Activated T-cell treated with anti-CD3 and anti-CD28 coated beads for 4 hours (primary cell): ENCODE measurements around the gene TMEM40.

Experiments used
- DNase-seq: peaks from one replicate; pipeline ENCODE4 v3.0.0-alpha.2; 2020

The TMEM40 gene

DNA sequence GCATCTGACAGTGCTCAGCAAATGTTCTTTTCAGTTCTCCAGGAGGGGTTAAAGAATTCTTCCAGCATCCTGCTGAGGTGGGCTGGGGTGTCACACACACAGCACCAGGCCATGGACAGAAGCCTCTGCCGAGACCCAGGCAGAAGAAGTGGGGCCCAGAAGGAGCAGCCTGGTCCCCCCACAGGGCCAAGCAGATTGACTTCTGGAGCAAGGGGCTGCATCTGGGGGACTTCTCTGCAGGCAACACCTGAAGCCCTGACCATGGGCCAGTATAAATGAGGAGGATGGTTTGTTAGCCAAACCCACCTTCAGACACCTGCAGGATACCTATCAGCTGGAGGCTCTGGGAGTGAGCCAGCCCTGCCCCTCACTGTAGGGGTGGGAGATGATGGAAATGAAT, 16.2 kb upstream of the TMEM40 start:
- DNase-seq: no peak

DNA sequence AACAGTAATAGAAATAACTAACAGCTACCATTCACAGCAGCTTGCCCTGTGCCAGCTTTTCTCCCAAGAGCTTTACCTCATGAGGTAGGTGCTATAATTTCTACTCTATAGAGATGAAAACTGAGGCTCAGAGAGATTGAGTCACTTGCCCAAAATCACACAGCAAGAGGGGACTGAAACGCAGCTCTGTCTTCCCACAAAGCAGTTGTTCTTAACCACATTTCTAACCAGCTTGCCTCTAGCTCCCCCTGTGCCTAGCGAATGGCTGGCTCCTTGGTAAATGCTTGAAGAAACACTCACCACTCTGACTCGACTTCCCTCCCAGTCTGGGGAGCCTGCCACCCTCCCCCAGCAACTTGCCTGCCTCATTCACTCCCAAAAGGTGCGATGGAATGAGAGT, 15.6 kb upstream of the TMEM40 start:
- no peak for DNase-seq

DNA sequence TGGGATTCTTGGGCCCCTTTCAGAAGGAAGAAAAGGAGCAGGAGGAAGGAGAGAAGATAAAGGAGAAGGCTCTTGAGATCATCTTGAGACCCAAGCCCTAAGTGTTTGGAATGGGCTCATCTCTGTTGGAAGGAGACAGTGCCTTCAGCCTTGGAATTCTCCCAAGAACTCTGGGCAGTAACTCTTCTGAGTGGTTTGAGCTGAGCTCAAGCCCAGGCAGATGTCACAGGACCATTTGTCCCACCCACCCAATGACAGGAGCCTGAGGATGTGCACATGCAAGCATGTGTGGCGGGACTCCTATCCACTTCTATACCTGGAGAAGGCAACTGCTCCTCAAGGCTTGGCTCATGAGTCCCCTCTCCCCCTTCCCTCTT, 14.6 kb upstream of the TMEM40 start:
- no peak for DNase-seq

DNA sequence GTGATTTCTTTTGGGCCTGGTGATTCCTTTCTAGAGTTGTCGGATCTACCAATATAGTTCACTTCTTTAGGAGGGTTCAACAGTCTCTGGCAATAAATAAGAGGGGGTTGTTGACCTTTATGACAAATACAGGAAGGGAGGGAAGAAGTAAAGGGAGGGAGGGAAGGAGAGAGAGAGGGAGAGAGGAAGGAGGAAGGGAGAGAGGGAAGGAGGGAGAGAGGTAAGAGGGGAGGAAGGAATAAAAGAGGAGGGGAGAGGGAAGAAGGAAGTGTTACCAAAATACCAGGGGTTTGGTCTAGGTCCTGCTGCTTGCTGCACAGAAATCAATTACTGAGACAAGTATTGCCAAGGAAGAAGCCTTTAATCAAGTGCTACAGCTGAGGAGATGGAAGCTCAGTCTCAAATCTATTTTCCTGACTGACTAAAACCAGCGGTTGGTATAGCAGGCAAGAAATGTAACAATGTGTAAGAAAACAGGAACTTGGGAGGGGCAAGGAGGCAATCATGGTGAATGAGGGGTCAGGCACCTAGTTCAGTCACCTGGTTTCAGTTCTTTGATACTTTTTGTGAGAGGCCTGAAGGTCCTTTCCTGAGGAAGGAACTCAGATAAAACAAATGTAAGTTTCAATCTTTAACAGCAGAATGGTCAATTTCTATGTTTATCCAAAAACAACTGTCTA, 14.1 kb upstream of the TMEM40 start:
- no peak for DNase-seq

DNA sequence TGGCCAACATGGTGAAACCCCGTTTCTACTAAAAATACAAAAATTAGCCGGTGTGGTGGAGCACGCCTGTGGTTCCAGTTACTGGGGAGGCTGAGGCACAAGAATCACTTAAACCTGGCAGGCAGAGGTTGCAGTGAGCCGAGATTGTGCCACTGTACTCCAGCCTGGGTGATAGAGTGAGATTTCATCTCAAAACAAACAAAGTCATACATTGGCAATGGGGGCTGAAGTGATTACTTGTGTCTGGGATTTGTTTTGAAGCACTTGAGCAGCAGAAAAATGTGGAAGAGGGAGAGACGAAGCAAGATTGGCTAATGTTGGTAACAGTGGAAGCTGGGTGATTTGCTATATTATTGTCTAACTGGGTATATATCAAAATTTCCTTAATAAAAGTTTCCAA, 13.4 kb upstream of the TMEM40 start:
- no peak for DNase-seq

DNA sequence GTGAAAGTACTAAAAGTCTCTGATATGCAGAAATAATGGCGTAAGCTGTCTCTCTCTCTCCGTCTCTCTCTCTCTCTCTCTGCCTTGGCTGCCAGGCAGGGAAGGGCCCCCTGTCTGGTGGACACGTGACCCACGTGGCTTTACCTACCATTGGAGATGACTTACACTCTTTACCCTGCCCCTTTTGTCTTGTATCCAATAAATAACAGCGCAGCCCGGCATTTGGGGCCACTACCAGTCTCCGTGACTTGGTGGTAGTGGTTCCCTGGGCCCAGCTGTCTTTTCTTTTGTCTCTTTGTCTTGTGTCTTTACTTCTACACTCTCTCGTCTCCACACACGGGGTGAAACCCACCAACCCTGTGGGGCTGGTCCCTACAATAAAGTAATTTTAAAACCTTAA, 12.2 kb upstream of the TMEM40 start:
- DNase-seq: no peak

DNA sequence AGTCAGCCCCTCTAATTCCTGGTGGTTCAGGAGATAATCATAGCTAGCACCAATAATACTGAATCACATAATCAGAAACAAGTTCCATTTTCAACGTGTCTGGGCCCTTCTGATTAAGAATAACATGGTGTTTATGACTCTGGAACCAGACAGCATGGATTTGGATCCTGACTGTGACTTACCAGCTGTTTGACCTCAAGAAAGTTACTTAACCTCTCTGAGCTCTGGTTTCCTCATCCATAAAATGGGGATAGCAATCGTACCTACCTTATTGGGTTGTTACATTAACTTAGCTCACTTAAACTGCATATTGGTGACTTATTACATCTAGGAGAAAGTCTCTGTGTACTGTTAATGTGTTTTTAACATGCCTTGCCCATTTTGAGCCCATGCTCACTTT, 10.7 kb upstream of the TMEM40 start:
- DNase-seq: no peak

DNA sequence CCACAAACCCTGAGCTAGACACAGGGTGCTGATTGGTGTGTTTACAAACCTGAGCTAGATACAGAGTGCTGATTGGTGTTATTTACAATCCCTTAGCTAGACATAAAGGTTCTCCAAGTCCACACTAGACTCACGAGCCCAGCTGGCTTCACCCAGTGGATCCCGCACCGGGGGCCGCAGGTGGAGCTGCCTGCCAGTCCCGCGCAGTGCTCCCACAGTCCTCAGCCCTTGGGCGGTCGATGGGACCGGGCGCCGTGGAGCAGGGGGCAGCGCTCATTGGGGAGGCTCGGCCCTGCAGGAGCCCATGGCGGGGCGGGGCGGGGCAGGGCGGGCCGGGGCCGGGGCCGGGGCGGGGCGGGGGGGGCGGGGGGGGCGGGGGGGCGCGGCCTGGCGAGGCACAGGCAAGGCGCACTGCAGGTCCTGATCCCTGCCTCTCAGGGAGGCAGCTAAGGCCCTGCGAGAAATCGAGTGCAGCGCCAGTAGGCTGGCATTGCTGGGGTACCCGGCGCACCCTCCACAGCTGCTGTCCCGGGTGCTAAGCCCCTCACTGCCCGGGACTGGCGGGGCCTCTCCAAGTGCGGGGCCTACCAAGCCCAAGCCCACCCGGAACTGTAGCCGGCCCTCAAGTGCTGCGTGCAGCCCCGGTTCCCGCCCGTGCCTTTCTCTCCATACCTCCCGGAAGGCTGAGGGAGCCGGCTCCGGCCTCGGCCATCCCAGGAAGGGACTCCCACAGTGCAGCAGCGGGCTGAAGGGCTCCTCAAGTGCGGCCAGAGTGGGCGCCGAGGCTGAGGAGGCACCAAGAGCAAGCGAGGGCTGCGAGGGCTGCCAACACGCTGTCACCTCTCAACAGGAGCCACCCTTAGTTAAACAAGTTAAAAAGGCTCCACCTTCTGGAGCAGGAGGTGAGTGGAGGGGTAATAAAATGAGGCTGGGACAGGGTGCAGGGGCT, 9.8 kb upstream of the TMEM40 start:
- DNase-seq: no peak

DNA sequence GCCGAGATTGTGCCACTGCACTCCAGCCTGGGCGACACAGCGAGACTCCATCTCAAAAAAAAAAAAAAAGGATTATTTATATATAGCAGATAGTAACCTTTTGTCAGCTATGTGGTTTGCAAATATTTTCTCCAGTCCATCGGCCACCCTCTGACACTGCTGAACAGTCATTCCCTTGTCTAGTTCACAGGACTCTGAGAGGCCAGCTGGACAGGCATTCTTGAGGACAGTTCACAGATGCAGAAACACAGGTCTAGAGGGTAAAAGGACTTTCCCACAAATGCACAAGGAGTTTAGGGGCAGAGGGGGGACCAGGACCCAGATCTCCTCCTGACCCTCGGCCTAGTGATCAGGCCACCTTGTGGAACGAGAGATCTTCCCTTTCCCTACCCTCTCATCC, 7.5 kb upstream of the TMEM40 start:
- no peak for DNase-seq

DNA sequence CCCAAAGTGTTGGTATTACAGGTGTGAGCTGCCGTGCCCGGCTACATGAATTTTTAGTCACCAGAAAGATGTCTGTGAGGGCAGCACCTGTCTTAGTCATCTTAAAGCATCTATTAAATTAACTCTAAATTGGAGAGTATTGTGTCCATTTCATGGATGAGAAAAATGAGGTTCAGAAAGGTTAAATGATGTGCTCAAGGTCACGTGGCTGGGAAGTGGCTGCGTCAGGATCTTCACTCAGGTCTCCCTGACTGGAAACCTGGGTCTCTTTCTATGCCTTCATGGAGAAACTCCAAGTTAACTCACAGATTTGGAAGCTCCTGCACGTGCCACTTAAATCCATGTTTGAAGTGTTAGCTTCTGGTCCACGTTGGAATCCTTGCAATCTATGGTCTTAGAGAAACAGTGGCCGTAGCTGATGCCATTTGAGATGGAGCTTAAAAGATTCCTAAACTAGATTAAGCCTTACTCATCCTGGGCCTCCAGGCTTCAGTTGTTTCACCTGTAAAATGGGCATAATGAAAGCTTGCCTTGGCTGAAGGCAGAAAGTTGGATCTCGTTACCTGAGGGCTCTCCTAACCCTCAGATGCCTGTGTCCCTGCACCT, 5.2 kb upstream of the TMEM40 start:
- DNase-seq: no peak

DNA sequence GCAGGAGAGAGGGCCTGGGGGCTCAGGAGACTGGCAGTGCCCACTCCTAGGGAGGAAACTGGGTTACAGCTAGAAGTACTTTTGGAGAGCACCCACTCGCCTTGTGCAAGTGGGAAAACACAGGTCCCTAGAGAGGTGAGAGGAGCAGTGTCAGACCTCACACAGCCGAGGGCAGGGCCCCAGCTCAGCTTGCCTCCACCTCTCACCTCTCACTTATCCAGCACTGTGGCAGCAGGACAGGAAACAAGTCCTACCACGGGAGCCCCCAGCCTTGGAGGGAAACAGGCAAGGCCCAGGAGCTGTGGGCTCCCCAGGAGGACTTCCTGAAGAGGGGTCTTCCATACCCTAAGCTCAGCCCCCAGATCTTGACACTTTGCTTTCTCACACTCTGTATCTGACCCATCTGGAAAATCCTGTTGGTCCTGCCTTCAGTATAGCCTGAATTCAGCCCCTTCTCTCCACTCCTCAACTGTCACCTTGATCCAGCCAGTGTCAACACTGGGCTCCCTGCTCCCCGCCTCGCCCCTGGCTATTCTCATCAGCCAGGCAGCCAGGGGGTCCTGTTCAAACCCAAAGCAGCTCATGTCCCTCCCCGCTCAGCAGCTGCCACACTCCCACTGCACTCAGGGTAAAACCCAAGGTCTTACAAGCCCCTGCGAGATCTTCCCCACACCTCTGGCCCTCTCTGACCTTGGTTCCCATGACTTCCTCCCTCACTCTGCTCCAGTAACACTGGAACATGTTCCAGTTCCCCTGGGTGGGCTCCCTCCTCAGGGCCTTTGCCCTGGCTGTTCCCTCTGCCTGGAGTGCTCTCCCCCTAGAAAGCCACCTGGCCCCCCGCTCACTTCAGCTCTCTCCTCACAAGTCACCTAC, 870 bp upstream of the TMEM40 start:
- DNase-seq: no peak

DNA sequence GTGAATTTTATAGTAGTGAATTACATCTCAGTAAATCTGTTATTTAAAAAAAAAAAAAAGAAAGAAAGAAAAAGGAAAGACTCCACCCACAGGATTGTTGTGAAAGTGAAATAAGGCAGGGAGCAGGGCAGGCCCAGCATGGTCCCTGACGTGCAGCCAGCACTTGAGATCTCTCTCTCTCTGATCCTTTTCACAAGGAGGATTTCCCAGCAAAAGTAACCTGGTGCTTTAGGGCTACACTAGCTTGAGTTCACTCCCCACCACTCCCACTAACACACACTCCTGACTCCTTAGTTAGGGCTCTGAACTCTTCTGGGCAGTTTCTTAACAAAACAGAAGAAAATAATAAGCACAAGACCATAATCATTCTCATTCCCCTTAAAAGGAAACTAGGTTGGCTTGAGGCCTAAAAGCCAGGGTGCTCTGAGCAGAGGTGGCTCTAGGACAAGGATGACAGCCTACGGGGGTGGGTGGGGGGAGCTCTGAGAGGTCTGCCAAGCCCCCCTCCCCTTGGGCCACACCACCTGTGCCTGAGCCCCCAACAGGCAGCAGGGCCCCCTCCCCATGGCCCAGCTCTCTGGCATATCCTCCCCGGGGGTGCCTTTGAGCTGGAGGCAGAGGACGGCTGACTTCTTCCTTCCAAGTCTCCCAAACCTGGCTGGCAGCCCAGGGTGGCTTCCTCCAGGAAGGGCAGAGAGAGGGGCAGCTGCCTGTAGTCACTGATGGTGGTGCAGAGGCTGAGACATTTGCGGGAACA, 856 bp downstream of the TMEM40 start:
- DNase-seq: no peak

DNA sequence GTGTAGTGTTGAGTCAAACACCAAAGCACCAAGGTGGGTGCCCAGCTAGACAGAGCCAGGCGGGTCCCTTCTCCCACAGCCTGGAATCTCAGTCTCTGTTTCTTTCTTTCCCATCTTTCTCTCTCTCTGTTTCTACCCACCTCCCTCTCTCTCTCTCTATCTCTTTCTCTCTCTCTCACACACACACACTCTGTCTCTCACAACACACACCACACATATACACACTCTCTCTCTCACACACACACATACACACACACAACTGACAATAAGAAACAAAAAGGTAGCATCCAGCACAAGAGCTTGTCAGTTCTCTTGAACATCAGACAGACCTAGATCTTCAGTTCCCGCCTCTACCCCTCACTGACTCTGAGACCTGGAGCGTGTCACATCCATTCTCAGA, 2.4 kb downstream of the TMEM40 start:
- DNase-seq: no peak

DNA sequence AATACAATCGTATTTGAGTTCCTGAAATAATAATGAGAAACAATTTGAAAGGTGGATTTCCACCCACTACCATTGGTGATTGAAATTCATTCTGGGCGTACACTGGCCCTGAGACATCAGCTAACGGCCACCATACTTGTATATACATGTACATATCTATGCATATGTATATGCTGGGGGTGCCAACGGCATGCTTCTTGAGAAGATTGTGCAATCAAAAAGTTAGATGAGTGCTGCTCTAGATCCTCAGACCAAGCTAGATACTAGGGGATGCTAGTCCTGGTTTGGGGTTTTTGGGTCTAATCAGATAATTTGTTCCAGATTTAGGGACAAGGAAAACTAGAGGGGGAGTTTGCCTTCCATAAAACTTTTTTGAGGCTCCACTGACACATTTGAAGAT, 2.9 kb downstream of the TMEM40 start:
- DNase-seq: no peak

DNA sequence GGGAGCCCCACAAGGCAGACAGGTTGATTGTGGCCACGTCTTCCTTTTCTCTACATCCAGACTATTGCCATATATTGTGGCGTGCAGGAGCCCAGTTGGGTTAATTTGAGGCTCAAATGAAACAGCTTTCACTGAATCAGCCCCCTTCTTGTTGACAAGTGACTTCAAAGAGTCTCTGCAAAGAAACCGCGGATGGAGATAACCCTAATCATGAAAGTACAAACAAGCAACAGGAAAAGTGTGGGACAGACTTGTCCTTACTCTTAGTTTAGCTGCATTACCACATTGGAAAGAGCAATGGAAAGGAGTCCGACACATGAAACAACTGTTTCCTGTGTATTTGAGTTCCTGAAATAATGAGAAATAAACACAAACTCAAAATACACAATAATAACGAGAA, 3.3 kb downstream of the TMEM40 start:
- DNase-seq: no peak

DNA sequence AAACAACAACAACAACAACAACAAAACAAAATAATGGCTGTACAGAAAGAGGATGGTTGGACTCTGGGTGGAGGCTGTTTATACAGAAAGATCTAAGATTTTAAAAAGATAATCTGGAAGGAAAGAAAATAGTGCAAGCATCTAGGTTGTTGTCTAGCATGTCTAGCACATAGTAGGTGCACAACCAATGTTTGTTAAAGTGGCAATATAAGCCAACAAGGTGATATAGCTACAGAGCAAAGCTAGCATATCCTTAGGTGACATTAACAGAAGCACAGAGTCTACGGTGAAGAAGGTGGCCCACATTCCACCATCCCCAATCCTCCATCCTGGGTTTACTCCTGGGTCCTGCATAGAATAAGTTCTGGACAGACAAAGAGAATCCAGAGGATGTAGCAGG, 4.7 kb downstream of the TMEM40 start:
- DNase-seq: no peak

DNA sequence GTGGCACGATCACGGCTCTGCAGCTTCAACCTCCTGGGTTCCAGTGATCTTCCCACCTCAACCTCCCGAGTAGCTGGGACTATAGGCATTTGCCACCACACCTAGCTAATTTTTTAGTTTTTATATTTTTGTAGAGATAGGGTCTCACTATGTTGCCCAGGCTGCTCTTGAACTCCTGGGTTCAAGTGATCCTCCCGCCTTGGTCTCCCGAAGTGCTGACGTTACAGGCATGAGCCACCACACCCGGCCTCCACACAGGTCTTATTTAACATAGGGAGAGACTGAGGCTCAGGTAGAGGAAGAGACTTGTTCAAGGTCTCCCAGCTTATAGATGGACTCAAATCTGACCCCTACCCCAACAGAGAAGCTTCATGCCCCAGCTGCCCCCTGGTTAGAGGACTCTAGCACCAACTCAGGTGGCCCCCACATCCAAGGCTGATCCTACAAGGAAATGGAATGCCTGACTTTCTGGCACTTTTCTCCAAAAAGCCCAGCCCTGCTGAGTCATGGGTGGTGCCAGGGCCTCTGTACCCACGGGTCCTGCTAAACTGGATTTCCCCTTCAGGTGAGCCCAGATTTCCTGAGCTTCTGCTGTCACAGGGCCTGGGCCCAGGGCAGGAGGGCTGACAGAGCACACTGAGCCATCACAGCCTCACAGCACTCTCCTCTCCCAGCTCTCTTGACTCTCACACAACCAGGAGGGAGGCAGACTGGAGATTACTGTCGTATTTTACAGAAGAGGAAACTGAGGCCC, 5.6 kb downstream of the TMEM40 start:
- DNase-seq: no peak

DNA sequence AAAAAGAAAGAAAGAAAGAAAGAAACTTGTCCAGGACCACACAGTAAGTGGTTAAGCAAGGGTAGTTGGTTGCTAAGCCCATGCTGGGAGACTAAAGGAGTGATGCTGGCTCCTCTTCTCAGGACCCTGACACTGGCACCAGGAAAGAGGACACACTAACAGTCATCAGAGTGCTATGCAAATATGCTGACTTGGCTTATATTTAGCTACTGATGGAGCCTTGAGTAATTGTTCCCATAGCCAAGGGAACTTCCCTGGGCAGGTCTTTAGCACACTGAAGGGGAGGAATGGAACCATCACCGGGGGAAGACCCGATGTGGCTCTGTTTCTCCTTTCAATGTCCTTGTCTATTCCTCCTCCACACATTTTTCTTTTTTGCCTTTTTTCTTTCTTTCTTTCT, 6.2 kb downstream of the TMEM40 start:
- no peak for DNase-seq

DNA sequence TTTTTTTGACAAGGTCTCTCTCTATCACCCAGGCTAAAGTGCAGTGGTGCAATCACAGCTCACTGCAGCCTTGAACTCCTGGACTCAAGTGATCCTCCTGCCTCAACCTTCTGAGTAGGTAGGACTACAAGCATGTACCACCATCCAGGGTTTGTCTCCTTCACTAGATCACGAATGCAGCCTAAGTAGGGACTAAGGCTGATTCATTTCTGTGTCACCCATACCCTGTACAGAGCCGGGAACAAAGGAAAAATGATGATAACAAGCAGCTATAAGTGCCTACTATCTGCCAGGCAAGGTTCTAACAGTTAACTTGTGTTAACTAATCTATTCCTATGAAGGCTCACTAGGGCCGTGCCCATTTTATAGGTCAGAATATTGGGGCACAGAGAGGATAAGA, 7.0 kb downstream of the TMEM40 start:
- no peak for DNase-seq

DNA sequence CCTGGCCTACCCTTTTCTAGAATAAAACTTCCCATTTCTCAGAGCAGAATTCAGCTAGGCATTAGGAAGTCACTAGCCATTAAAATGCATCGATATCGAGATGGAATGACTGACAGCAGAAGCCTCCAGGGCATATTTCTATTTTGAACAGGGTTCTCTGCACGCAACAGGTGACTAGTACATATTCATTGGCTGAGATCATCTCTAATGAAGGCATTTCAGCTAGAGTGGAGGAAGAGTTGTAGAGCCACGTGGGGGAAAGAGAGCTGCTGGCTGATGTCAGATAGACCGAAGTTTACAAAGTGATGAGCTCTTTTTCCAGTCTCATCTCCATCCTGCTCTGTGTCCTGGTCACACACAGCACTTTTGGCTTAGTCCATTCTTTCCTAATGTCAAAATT, 7.5 kb downstream of the TMEM40 start:
- no peak for DNase-seq

DNA sequence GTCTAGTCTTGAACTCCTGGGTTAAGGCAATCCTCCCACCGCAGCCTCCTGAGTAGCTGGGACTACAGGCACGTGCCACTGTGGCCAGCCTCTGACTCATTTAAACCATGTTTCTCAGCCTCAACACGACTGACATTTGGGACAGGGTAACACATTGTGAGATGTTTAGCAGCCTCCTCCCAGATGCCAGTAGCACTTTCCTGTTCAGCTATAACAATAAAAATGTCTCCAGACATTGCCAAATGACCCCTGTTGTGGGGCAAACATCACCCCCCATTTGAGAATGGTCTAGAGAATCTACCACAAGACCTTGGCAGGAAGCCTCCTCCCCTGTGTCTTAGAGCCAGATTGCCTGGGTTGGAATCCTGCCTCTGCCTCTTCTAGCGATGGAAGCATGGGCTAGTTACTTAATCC, 8.4 kb downstream of the TMEM40 start:
- no peak for DNase-seq

DNA sequence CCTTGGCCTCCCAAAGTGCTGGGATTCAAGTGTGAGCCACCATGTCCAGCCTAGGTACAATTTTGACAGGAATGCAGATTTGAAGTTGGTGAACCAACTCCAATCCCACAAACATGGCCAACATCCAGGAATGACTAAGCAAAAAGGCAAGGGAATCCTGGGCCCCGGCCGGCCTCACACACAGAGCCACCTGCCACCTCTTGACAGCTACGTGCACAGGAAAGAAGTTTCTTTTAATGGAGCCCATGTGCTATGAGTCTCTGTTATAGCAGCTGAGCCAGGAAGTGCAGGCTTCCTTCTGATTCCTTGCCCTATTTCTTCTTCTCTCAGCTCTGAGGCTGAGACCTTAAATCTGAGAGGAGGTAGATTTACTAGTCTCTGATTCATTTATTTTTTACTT, 8.8 kb downstream of the TMEM40 start:
- DNase-seq: no peak
